Measurements from ENCODE around the gene TMEM63A. TPM values are rescaled to one million over a fixed set of nuclear protein-coding genes. Genes with fewer than 3 reads are reported as not detected.

Gene TMEM63A
- total and polyA plus RNA-seq, 2 of the 13 experiments (the other 11 are each of a cell fraction or from before 2014, with no cell fraction given): 23.9 to 53.3 TPM

- no peak for TF ChIP-seq ZIK1 (CRISPR knock-in tag; IDR thresholded peaks at IDR 0.05; ENCODE audit: borderline replicate concordance, low read depth)
- 0 out of 2 replicates have a peak, but pooled peaks have one; percentile 23 for TF ChIP-seq SP5 (CRISPR knock-in tag; IDR thresholded peaks at IDR 0.05; ENCODE audit: borderline replicate concordance, low read depth)
- no peak for TF ChIP-seq CERS6 (CRISPR knock-in tag; IDR thresholded peaks at IDR 0.05)
- TF ChIP-seq SNAPC5 (CRISPR knock-in tag; IDR thresholded peaks at IDR 0.05; ENCODE audit: borderline replicate concordance): no peak
- no peak for TF ChIP-seq ZFP37 (CRISPR knock-in tag; IDR thresholded peaks at IDR 0.05; ENCODE audit: borderline replicate concordance)
- no peak for TF ChIP-seq STAT6 (CRISPR knock-in tag; IDR thresholded peaks at IDR 0.05; ENCODE audit: borderline replicate concordance)
- TF ChIP-seq, protein P1, sequence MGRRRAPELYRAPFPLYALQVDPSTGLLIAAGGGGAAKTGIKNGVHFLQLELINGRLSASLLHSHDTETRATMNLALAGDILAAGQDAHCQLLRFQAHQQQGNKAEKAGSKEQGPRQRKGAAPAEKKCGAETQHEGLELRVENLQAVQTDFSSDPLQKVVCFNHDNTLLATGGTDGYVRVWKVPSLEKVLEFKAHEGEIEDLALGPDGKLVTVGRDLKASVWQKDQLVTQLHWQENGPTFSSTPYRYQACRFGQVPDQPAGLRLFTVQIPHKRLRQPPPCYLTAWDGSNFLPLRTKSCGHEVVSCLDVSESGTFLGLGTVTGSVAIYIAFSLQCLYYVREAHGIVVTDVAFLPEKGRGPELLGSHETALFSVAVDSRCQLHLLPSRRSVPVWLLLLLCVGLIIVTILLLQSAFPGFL (CRISPR knock-in tag; IDR thresholded peaks at IDR 0.05): no peak
- no peak for TF ChIP-seq HINFP (CRISPR knock-in tag; IDR thresholded peaks at IDR 0.05; ENCODE audit: low read depth)
- TF ChIP-seq, protein P2, sequence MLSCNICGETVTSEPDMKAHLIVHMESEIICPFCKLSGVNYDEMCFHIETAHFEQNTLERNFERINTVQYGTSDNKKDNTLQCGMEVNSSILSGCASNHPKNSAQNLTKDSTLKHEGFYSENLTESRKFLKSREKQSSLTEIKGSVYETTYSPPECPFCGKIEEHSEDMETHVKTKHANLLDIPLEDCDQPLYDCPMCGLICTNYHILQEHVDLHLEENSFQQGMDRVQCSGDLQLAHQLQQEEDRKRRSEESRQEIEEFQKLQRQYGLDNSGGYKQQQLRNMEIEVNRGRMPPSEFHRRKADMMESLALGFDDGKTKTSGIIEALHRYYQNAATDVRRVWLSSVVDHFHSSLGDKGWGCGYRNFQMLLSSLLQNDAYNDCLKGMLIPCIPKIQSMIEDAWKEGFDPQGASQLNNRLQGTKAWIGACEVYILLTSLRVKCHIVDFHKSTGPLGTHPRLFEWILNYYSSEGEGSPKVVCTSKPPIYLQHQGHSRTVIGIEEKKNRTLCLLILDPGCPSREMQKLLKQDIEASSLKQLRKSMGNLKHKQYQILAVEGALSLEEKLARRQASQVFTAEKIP (CRISPR knock-in tag; IDR thresholded peaks at IDR 0.05; ENCODE audit: borderline replicate concordance): no peak
- TF ChIP-seq, protein P3, sequence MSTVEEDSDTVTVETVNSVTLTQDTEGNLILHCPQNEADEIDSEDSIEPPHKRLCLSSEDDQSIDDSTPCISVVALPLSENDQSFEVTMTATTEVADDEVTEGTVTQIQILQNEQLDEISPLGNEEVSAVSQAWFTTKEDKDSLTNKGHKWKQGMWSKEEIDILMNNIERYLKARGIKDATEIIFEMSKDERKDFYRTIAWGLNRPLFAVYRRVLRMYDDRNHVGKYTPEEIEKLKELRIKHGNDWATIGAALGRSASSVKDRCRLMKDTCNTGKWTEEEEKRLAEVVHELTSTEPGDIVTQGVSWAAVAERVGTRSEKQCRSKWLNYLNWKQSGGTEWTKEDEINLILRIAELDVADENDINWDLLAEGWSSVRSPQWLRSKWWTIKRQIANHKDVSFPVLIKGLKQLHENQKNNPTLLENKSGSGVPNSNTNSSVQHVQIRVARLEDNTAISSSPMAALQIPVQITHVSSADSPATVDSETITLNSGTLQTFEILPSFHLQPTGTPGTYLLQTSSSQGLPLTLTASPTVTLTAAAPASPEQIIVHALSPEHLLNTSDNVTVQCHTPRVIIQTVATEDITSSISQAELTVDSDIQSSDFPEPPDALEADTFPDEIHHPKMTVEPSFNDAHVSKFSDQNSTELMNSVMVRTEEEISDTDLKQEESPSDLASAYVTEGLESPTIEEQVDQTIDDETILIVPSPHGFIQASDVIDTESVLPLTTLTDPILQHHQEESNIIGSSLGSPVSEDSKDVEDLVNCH (CRISPR knock-in tag; IDR thresholded peaks at IDR 0.05): no peak
- no peak for TF ChIP-seq MLLT10 (CRISPR knock-in tag; IDR thresholded peaks at IDR 0.05)
- no peak for TF ChIP-seq ZNF619 (CRISPR knock-in tag; IDR thresholded peaks at IDR 0.05)
- TF ChIP-seq ARID3A (IDR thresholded peaks at IDR 0.05; ENCODE audit: low read depth, low read length): no peak
- TF ChIP-seq SETDB1 (CRISPR knock-in tag; IDR thresholded peaks at IDR 0.05; ENCODE audit: borderline replicate concordance): no peak
Measured at GRCh38 chr1:225890346-225891228, 8.4 kb upstream of the TMEM63A start (continued).

Data from HepG2 (cell line).